HG02884 (cell line): ENCODE data around the gene TIMM8A.
"Not testable (repeated sequence)": the region's sequence is repeated elsewhere in the genome, so short reads cannot be mapped to it uniquely, and the experiment has no call there.

Experiments used
- ATAC-seq: cut with Tn5 transposase; IDR thresholded peaks from one replicate; pipeline ENCODE4 v1.9.1; 2021; ENCODE audit warnings: mild to moderate bottlenecking, moderate library complexity; ENCODE audit not compliant: unreplicated experiment

TIMM8A gene

DNA sequence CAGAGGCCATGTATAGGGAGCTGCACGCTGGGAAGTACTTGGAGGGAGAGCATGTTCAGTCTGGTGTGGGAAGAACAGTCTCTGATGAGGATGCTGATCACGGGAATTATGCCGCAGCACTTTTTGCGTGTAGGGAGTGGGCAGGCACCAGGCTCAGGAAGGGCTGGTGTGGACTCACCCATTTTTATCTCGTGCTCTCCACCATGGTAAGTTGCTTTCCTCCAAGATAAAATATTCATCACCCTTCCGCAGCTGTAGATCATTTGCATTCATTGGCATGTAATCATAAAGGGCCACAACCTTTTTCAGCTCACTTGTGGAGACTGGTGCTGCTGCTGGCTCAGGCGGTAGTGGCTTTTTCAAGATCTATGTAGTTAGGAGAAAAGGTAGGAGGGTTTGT, 11.8 kb upstream of the TIMM8A start:
- ATAC-seq: no peak

DNA sequence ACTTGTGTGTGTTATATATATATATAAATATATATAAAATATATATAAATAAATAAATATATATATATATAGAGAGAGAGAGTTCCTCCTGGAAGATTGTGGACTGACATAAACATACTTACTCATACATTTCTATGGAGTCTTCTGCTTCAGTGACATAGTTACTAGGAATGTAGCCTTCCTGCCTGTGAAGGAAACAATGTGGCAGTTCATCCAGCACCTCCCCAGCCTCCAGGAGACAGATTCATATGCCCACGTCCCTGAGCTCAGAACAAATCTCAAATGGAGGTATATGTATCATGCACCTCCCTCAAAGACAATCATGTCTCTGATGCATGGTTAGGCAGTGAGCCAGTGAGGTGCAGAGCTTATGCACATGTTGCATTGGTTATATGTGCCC, 11.4 kb upstream of the TIMM8A start:
- ATAC-seq: no peak

DNA sequence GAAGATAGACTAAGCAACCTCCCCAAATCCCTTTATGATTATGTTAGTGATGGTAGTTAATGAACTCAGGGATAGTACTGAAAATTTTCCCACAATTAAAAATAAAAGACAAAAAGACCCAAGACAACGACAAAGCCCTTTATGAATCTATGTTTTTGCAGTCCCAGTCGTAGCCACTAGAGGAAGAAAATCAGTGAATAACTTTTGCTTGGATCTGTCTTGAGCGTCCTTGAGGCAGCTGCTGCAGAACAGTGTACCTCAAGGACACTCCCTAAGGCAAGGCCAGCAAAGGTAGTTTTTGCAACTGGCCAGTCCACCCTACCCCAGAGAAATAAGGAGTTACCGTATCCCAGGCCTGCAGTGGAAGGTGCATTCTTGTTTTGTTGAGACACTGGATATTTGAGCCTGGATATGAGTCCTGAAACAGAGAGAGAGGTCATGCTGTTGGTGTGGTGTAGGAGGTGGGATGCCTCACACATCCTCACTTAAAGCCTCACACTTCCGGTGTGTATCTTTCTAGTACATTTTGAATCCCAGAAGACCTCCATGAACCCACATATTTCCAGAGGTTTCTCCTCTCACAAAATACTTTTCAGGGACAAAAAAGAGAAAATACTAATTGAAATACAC, 8.7 kb upstream of the TIMM8A start:
- no peak for ATAC-seq

DNA sequence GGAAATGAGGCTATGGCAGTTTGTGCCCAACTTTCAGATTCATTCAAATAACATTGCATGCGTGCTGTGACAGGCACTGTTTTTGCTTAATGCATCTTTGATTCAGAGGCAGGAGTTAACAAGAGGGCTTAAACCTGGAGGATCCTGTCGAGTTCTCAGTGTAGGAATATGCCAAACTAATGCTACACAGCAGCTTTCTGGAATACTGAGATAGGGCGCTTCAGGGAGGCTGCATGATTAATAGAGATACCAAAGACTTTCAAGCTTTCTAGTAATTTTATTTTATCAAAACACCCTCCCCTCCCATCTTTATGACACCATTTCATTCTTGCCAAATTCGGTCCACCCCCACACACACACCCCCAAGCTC, 636 bp upstream of the TIMM8A start:
- no peak for ATAC-seq

DNA sequence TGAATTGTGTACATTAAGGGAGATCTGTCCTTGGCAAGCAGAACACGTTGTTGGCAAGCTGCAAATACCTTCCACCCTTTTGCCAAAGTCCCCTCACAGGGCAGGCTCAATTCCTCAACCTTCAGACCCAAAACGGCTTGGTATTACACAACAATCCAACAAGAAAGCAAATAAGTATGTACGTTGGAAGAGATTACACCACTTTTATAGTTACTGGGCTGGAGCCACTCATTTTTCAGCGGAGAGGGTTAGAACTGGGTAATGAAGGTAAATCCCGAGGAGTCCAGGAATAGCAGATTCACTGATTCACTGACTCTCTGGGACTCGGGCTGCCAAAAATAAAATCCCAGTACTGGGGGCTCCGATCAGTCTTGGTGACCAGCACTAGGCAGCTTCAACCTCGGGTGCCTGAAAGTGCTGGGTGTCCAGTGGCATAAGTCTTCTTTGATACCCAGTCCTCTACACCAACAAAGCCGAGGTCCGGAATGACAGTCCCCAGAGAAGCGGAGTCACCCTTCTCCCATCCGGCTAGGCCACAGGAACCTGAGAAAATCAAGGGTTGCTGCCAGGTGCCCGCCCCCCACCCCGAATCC, 587 bp downstream of the TIMM8A start:
- peak; percentile 16 for ATAC-seq

DNA sequence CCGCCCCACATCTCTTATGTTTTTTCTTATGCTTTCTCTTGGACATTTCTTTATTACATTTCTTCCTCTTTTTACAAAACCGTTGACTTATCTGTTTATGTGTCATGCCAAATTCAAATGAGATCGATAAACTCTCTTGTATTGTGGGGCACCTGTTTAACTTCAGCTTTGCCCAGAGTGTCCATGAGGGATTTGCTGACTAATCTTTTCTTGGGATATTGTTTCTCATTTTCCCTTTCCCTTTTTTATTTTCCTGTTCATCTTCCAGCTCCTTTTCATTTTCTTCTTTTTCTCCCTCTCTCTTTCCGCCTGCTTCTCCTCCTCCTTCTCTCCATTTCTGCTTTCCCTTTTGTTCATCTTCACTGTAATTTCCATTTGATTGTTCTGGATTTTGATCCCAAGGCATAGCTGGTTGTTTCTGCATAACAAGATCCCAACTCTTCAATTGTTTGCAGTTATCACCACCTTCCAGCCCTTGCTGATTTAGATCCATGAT, 10.7 kb downstream of the TIMM8A start:
- no peak for ATAC-seq

DNA sequence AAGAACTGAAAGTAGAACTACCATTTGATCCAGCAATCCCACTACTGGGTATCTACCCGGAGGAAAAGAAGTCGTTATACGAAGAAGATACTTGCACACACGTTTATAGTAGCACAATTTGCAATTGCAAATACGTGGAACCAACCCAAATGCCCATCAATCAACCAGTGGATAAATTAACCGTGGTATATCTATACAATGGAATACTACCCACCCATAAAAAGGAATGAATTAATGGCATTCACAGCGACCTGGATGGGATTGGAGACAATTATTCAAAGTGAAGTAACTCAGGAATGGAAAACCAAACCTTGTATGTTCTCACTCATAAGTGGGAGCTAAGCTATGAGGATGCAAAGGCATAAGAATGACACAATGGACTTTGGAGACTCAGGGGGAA, 14.2 kb downstream of the TIMM8A start:
- ATAC-seq: not testable (repeated sequence)

DNA sequence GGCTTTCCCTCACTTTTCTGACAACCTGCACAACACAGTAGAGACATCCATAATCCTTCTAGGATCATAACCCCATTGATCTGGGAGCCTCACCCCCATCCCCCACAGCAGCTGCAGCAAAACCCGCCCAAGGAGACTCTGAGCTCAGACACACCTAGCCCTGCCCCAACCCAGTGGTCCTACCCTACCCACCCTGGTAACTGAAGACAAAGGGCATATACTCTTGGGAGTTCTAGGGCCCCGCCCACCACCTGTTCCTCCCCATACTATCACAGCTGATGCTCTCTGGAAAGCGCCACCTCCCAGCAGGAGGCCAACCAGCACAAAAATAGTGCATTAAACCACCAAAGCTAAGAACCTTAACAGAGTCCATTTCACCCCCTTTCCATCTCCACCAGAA, 21.9 kb downstream of the TIMM8A start:
- ATAC-seq: not testable (repeated sequence)

DNA sequence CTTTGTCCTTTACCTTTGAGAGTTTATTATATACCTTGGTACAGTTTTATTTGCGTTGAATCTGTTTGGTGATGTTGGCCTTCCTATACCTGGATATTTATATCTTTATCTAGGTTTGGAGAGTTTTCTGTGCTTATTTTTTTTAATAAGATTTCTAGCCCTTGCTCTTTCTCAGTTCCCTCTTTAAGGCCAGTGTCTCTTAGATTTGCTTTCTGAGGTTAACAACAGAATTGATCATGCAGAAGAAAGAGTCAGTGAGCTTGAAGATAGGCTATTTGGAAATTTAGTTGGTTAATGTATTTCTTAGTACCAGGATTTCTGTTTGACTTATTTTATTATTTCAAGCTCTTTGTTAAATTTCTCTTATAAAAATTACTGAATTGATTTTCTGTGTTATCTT, 44.8 kb downstream of the TIMM8A start:
- no peak for ATAC-seq
